NB4 (cell line): ENCODE data around the gene MCTP1.

Experiments used
- MAX ChIP-seq: IDR thresholded peaks from 2 replicates; pipeline ENCODE4 v1.6.1; 2011; ENCODE audit warnings: low read depth, low read length
- POLR2A ChIP-seq: IDR thresholded peaks from 2 replicates; pipeline ENCODE4 v1.6.1; 2011; ENCODE audit warnings: mild to moderate bottlenecking; ENCODE audit not compliant: insufficient read length; ENCODE audit errors: extremely low read depth
- TF ChIP-seq, protein P1 (sequence below): IDR thresholded peaks from one replicate; pipeline ENCODE4 v1.5.1; 2012; ENCODE audit warnings: low read depth, low read length

- TF ChIP-seq, protein P1, sequence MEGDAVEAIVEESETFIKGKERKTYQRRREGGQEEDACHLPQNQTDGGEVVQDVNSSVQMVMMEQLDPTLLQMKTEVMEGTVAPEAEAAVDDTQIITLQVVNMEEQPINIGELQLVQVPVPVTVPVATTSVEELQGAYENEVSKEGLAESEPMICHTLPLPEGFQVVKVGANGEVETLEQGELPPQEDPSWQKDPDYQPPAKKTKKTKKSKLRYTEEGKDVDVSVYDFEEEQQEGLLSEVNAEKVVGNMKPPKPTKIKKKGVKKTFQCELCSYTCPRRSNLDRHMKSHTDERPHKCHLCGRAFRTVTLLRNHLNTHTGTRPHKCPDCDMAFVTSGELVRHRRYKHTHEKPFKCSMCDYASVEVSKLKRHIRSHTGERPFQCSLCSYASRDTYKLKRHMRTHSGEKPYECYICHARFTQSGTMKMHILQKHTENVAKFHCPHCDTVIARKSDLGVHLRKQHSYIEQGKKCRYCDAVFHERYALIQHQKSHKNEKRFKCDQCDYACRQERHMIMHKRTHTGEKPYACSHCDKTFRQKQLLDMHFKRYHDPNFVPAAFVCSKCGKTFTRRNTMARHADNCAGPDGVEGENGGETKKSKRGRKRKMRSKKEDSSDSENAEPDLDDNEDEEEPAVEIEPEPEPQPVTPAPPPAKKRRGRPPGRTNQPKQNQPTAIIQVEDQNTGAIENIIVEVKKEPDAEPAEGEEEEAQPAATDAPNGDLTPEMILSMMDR, result no peak
- TF ChIP-seq POLR2A (no peak), MAX (no peak)
Observed at GRCh38 chr5:95262933-95263660, 21.8 kb downstream of the MCTP1 start.
